AG04450 (cell line): ENCODE data around the gene SLC6A9. TPM values are rescaled to one million over a fixed set of nuclear protein-coding genes. Genes with fewer than 3 reads are reported as not detected.

Experiments
- CTCF ChIA-PET: fragments of 300-600, 350-600 bp; formaldehyde crosslinking; extraction: SDS; loops from one replicate; lab custom pipeline; 2022; ENCODE audit warnings: antibody characterized with exemption, inconsistent platforms; lab: Charles Lee
- POLR2A ChIA-PET: fragments of 350-600 bp; formaldehyde crosslinking; extraction: SDS; loops from one replicate; lab custom pipeline; 2021; ENCODE audit warnings: antibody characterized with exemption, inconsistent platforms; lab: Yijun Ruan, JAX
- DNase-seq: peaks from one replicate; pipeline ENCODE4 v3.0.0-alpha.2; 2011; ENCODE audit warnings: low read depth, low spot score
- H3K27ac ChIP-seq: one replicate; pipeline ENCODE4 v1.5.1; 2012; ENCODE audit warnings: low read depth, low read length, control low read depth
- H3K27me3 ChIP-seq: one replicate; pipeline ENCODE4 v1.6.0; 2012; ENCODE audit warnings: low read length; ENCODE audit not compliant: control insufficient read depth, insufficient read depth
- H3K4me3 ChIP-seq: 2 replicates; pipeline ENCODE4 v1.5.1; 2011; ENCODE audit warnings: mild to moderate bottlenecking, low read depth, low read length, control low read depth
- H3K9me3 ChIP-seq: 2 replicates; pipeline ENCODE4 v1.5.1; 2012; ENCODE audit warnings: low read length; ENCODE audit not compliant: control insufficient read depth, insufficient read depth
- CTCF ChIP-seq: IDR thresholded peaks from 2 replicates; pipeline ENCODE4 v1.5.1; 2011; ENCODE audit warnings: low read depth, low read length, control low read depth, inconsistent platforms
- polyA plus RNA-seq: library from polyadenylated mRNA; depleted of rRNA; stranded (reverse); fragments of >200 nt; gene quantifications from 2 replicates; pipeline ENCODE4 v1.2.3, GENCODE V29; 2011

Gene SLC6A9
- polyA plus RNA-seq, 1 experiment = 16.3 TPM

- no peak for DNase-seq
- H3K9me3 ChIP-seq = no peaks in the 10 kb centered on the region
- ChIA-PET POLR2A (interaction anchor here (0.7 kb wide), 1 partner anchor 1758 kb away, joined by 6 read pairs; no protein-coding TSS in a partner anchor), CTCF (interaction anchor here (0.5 to 1.0 kb wide), 2 partner anchors 37 to 193 kb away, joined by 3 to 4 read pairs; no protein-coding TSS in a partner anchor)
- TF ChIP-seq CTCF = no peak
- H3K27ac ChIP-seq = no peak overlapping the region
- no peaks in the 10 kb centered on the region for H3K27me3 ChIP-seq
- H3K4me3 ChIP-seq = no peak overlapping the region
Measured at GRCh38 chr1:43956234-43956633, 75.0 kb downstream of the SLC6A9 start.

GRCh38 chr1:43954036-43954435 lies 77.2 kb downstream of the SLC6A9 start:
- no peaks in the 10 kb centered on the region for H3K27me3 ChIP-seq
- no peak overlapping the region for H3K27ac ChIP-seq
- DNase-seq = no peak
- ChIA-PET POLR2A (no interaction called here), CTCF (interaction anchor here (1.0 to 1.2 kb wide), 3 partner anchors 19 to 191 kb away, joined by 3 to 4 read pairs (median 3); partner anchors contain the start of gene ARTN)
- TF ChIP-seq CTCF = no peak
- no peak overlapping the region for H3K4me3 ChIP-seq
- no peaks in the 10 kb centered on the region for H3K9me3 ChIP-seq

- Histone ChIP-seq H3K27me3 (no peaks in the 10 kb centered on the region), H3K9me3 (no peaks in the 10 kb centered on the region), H3K27ac (no peak overlapping the region), H3K4me3 (no peak overlapping the region)
- no peak for DNase-seq
- POLR2A ChIA-PET = interaction anchor here (0.5 kb wide), 1 partner anchor 407 kb away, joined by 5 read pairs; no protein-coding TSS in a partner anchor
- CTCF ChIA-PET = interaction anchor here (1.0 to 1.2 kb wide), 3 partner anchors 18 to 190 kb away, joined by 3 to 4 read pairs (median 3); partner anchors contain the start of gene ARTN
- TF ChIP-seq CTCF = no peak
Measured at GRCh38 chr1:43953361-43953760, 77.9 kb downstream of the SLC6A9 start.

GRCh38 chr1:43952731-43953346 lies 78.4 kb downstream of the SLC6A9 start:
- no peak overlapping the region for H3K4me3 ChIP-seq
- H3K27me3 ChIP-seq = no peaks in the 10 kb centered on the region
- CTCF ChIA-PET = interaction anchor here (1.0 to 1.2 kb wide), 2 partner anchors 19 to 189 kb away, joined by 3 read pairs; partner anchors contain the start of gene ARTN
- no peaks in the 10 kb centered on the region for H3K9me3 ChIP-seq
- POLR2A ChIA-PET = interaction anchor here (0.5 kb wide), 1 partner anchor 408 kb away, joined by 5 read pairs; no protein-coding TSS in a partner anchor
- TF ChIP-seq CTCF = no peak
- no peak for DNase-seq
- H3K27ac ChIP-seq = no peak overlapping the region
